ENCODE measurements around the gene SAMD1. TPM values are rescaled to one million over a fixed set of nuclear protein-coding genes. Genes with fewer than 3 reads are reported as not detected.

SAMD1 gene
- total and polyA plus RNA-seq, 2 donors from 2014 or later: 23.3 to 28.3 TPM

- peaks cover 0 to 37% (median 14%) of the 10 kb centered on the region in 3 donors for H3K36me3 ChIP-seq (ENCODE audit: control insufficient read depth in 2 of 3, insufficient read depth in 3 of 3, low read length in 3 of 3)
- TF ChIP-seq CTCF (IDR thresholded peaks at IDR 0.05; ENCODE audit: borderline replicate concordance, extremely low read depth, insufficient read depth): no peak
Measured at GRCh38 chr19:14102756-14103155, 12.2 kb upstream of the SAMD1 start.

GRCh38 chr19:14102102-14102696 is 11.6 kb upstream of the SAMD1 start:
- Histone ChIP-seq H3K4me1 (ENCODE audit: control insufficient read depth in 2 of 3, insufficient read depth in 2 of 3, low read depth in 1 of 3, low read length in 3 of 3) (no peaks in the 10 kb centered on the region), H3K27me3 (ENCODE audit: control insufficient read depth, insufficient read depth, low read length) (no peaks in the 10 kb centered on the region), H3K27ac (ENCODE audit: low read depth in 2 of 2, low read length in 2 of 2) (no peak overlapping the region), H3K9me3 (ENCODE audit: control insufficient read depth in 2 of 3, insufficient read depth in 1 of 3, low read length in 3 of 3) (no peaks in the 10 kb centered on the region), H3K36me3 (ENCODE audit: control insufficient read depth in 2 of 3, insufficient read depth in 3 of 3, low read length in 3 of 3) (peaks cover 0 to 38% (median 14%) of the 10 kb centered on the region in 3 donors), H3K4me3 (ENCODE audit: low read length in 3 of 3) (no peak overlapping the region), H3K9ac (ENCODE audit: low read length in 3 of 3) (no peak overlapping the region)
- FAIRE-seq (no peak), DNase-seq (no peak)
- TF ChIP-seq CTCF (IDR thresholded peaks at IDR 0.05; ENCODE audit: borderline replicate concordance, extremely low read depth, insufficient read depth): no peak
- intact Hi-C loops (cut with DNase I): no loop called here

More at GRCh38 chr19:14102756-14103155, 12.2 kb upstream of the SAMD1 start:
- Histone ChIP-seq H3K27ac (ENCODE audit: low read depth in 2 of 2, low read length in 2 of 2) (no peak overlapping the region), H3K4me3 (ENCODE audit: low read length in 3 of 3) (no peak overlapping the region), H3K9ac (ENCODE audit: low read length in 3 of 3) (no peak overlapping the region), H3K4me1 (ENCODE audit: control insufficient read depth in 2 of 3, insufficient read depth in 2 of 3, low read depth in 1 of 3, low read length in 3 of 3) (no peaks in the 10 kb centered on the region), H3K9me3 (ENCODE audit: control insufficient read depth in 2 of 3, insufficient read depth in 1 of 3, low read length in 3 of 3) (no peaks in the 10 kb centered on the region), H3K27me3 (ENCODE audit: control insufficient read depth, insufficient read depth, low read length) (no peaks in the 10 kb centered on the region)
- DNase-seq: no peak
- no peak for FAIRE-seq
- intact Hi-C loops (cut with DNase I): no loop called here

GRCh38 chr19:14101003-14101545 is 10.5 kb upstream of the SAMD1 start:
- no peak for TF ChIP-seq CTCF (IDR thresholded peaks at IDR 0.05; ENCODE audit: borderline replicate concordance, extremely low read depth, insufficient read depth)
- no peak for DNase-seq
- Histone ChIP-seq H3K4me3 (ENCODE audit: low read length in 3 of 3) (no peak overlapping the region), H3K27me3 (ENCODE audit: control insufficient read depth, insufficient read depth, low read length) (no peaks in the 10 kb centered on the region), H3K36me3 (ENCODE audit: control insufficient read depth in 2 of 3, insufficient read depth in 3 of 3, low read length in 3 of 3) (peaks cover 0 to 45% (median 14%) of the 10 kb centered on the region in 3 donors), H3K9me3 (ENCODE audit: control insufficient read depth in 2 of 3, insufficient read depth in 1 of 3, low read length in 3 of 3) (no peaks in the 10 kb centered on the region), H3K27ac (ENCODE audit: low read depth in 2 of 2, low read length in 2 of 2) (no peak overlapping the region), H3K9ac (ENCODE audit: low read length in 3 of 3) (no peak overlapping the region), H3K4me1 (ENCODE audit: control insufficient read depth in 2 of 3, insufficient read depth in 2 of 3, low read depth in 1 of 3, low read length in 3 of 3) (no peaks in the 10 kb centered on the region)
- no peak for FAIRE-seq
- intact Hi-C loops (cut with DNase I): no loop called here
